ENCODE data around the gene DPP6.
"Not testable (repeated sequence)": the region's sequence is repeated elsewhere in the genome, so short reads cannot be mapped to it uniquely, and the experiment has no call there.

GRCh38 chr7:154129142-154129541 is 76.9 kb downstream of the DPP6 start:
- TF ChIP-seq TAF1 (IDR thresholded peaks at IDR 0.05; ENCODE audit: low read depth, low read length); POLR2AphosphoS5 (IDR thresholded peaks at IDR 0.05; ENCODE audit: low read depth, low read length); SPI1 (IDR thresholded peaks at IDR 0.05; ENCODE audit: low read depth, low read length); POLR2A (IDR thresholded peaks at IDR 0.05; ENCODE audit: low read depth, low read length); POU2F2 (IDR thresholded peaks at IDR 0.05; ENCODE audit: low read depth, low read length); PAX5 (IDR thresholded peaks at IDR 0.05; ENCODE audit: insufficient read depth, low read length, severe bottlenecking): not testable (repeated sequence)
